HepG2 (cell line): Measurements from ENCODE around the gene BCL2L2. TPM values are rescaled to one million over a fixed set of nuclear protein-coding genes. Genes with fewer than 3 reads are reported as not detected.

ENCODE experiments used
- ARNTL ChIP-seq: sonication (generic); formaldehyde crosslinking; IDR thresholded peaks from 2 replicates; pipeline ENCODE4 v1.4.0; 2020; ENCODE audit warnings: mild to moderate bottlenecking, missing genetic modification reagents
- EP300 ChIP-seq, 3 experiments: sonication (generic) in 1 of 3; formaldehyde crosslinking in 1 of 3; IDR thresholded peaks; 2 replicates each; pipeline versions ENCODE4 v1.5.1 to v1.6.1; 2011 to 2020; ENCODE audit warnings: low read depth in 2 of 3, low read length in 2 of 3, borderline replicate concordance in 1 of 3, improper control_type of control experiment in 1 of 3, mild to moderate bottlenecking in 1 of 3, missing genetic modification reagents in 1 of 3, moderate library complexity in 1 of 3
- FLYWCH1 ChIP-seq: sonication (generic); formaldehyde crosslinking; IDR thresholded peaks from 2 replicates; pipeline ENCODE4 v1.8.1; 2023; ENCODE audit warnings: mild to moderate bottlenecking, missing genetic modification reagents
- HNRNPH1 ChIP-seq: fragments of 200-400 bp; formaldehyde crosslinking; optimal IDR thresholded peaks from 2 replicates; pipeline ENCODE3; 2017; ENCODE audit warnings: mild to moderate bottlenecking, low read depth, low read length
- NFE2L1 ChIP-seq: sonication (generic); formaldehyde crosslinking; IDR thresholded peaks from 2 replicates; pipeline ENCODE4 v1.4.0; 2020; ENCODE audit warnings: missing genetic modification reagents, mild to moderate bottlenecking, borderline replicate concordance
- SMARCC2 ChIP-seq: fragments of 450-650 bp; IDR thresholded peaks from 2 replicates; pipeline ENCODE4 v1.6.1; 2017; ENCODE audit warnings: antibody characterized with exemption, mild to moderate bottlenecking
- ZNF441 ChIP-seq: sonication (generic); formaldehyde crosslinking; IDR thresholded peaks from 2 replicates; pipeline ENCODE4 v1.7.0; 2021; ENCODE audit warnings: missing genetic modification reagents, borderline replicate concordance
- ZNF580 ChIP-seq: IDR thresholded peaks from 2 replicates; pipeline ENCODE4 v1.6.1; 2016; ENCODE audit warnings: low read depth, borderline replicate concordance
- ZNF589 ChIP-seq: sonication (generic); formaldehyde crosslinking; conservative IDR thresholded peaks from 2 replicates; pipeline ENCODE4 v1.8.0; 2022; ENCODE audit warnings: mild to moderate bottlenecking, moderate library complexity, missing genetic modification reagents
- ZNF790 ChIP-seq: sonication (generic); formaldehyde crosslinking; IDR thresholded peaks from 2 replicates; pipeline ENCODE4 v1.8.0; 2022; ENCODE audit warnings: missing genetic modification reagents, mild to moderate bottlenecking, borderline replicate concordance
- ZNF816 ChIP-seq: sonication (generic); formaldehyde crosslinking; IDR thresholded peaks from 2 replicates; pipeline ENCODE4 v1.8.0; 2022; ENCODE audit warnings: missing genetic modification reagents, mild to moderate bottlenecking, borderline replicate concordance
- polyA plus RNA-seq, 8 experiments: library from polyadenylated mRNA; depleted of rRNA in 3 of 8; stranded (reverse) in 7 of 8; unstranded in 1 of 8; fragments of >200 nt; fragmentation: Illumina TruSeq in 4 of 8; extraction: Trizol in 4 of 8; gene quantifications; 2 replicates each; pipeline versions ENCODE4 v1.2.1 to v1.2.3, GENCODE V29; 2011 to 2016; ENCODE audit warnings: low read depth in 4 of 8, missing spikeins in 1 of 8, mixed read lengths in 1 of 8; ENCODE audit not compliant: insufficient read depth in 1 of 8
- total RNA-seq, 5 experiments: library from RNA; depleted of rRNA; stranded (reverse); fragments of >200 nt; fragmentation: Illumina TruSeq; extraction: Trizol; gene quantifications; 2 replicates each; pipeline ENCODE4 v1.2.3, GENCODE V29; 2016; ENCODE audit warnings: low read depth in 1 of 5
- TF ChIP-seq, protein P1 (sequence below): sonication (generic); formaldehyde crosslinking; IDR thresholded peaks from 2 replicates; pipeline ENCODE4 v1.5.0; 2020; ENCODE audit warnings: mild to moderate bottlenecking, missing genetic modification reagents, borderline replicate concordance
- TF ChIP-seq, protein P2 (sequence below): sonication (generic); formaldehyde crosslinking; IDR thresholded peaks from 2 replicates; pipeline ENCODE4 v1.9.0; 2021; ENCODE audit warnings: missing genetic modification reagents, borderline replicate concordance

BCL2L2 gene
- total and polyA plus RNA-seq, 2 of the 13 experiments (the other 11 are each of a cell fraction or from before 2014, with no cell fraction given), result 28.1 to 49.8 TPM

GRCh38 chr14:23302290-23303225, 4.1 kb upstream of the BCL2L2 start, which contains the start of gene PPP1R3E (continued):
- TF ChIP-seq EP300 (IDR thresholded peaks at IDR 0.05; ENCODE audit: low read depth in 2 of 2, low read length in 2 of 2) (no peak; a peak in 1 of 4 replicates), EP300 (CRISPR knock-in tag; IDR thresholded peaks at IDR 0.05; ENCODE audit: borderline replicate concordance) (peak; percentile 66; the same call in 1 of the 2 replicates), ZNF441 (CRISPR knock-in tag) (peak; percentile 60; the same call in 1 of the 2 replicates), NFE2L1 (CRISPR knock-in tag) (no peak), ZNF580 (CRISPR knock-in tag) (peak; percentile 95), HNRNPH1 (peak; percentile 84), ZNF816 (no peak), ZNF790 (CRISPR knock-in tag) (peak; percentile 82), FLYWCH1 (CRISPR knock-in tag) (no peak), SMARCC2 (no peak), ZNF589 (CRISPR knock-in tag) (no peak), ARNTL (CRISPR knock-in tag) (peak; percentile 45; the same call in 1 of the 2 replicates)
- TF ChIP-seq, protein P1, sequence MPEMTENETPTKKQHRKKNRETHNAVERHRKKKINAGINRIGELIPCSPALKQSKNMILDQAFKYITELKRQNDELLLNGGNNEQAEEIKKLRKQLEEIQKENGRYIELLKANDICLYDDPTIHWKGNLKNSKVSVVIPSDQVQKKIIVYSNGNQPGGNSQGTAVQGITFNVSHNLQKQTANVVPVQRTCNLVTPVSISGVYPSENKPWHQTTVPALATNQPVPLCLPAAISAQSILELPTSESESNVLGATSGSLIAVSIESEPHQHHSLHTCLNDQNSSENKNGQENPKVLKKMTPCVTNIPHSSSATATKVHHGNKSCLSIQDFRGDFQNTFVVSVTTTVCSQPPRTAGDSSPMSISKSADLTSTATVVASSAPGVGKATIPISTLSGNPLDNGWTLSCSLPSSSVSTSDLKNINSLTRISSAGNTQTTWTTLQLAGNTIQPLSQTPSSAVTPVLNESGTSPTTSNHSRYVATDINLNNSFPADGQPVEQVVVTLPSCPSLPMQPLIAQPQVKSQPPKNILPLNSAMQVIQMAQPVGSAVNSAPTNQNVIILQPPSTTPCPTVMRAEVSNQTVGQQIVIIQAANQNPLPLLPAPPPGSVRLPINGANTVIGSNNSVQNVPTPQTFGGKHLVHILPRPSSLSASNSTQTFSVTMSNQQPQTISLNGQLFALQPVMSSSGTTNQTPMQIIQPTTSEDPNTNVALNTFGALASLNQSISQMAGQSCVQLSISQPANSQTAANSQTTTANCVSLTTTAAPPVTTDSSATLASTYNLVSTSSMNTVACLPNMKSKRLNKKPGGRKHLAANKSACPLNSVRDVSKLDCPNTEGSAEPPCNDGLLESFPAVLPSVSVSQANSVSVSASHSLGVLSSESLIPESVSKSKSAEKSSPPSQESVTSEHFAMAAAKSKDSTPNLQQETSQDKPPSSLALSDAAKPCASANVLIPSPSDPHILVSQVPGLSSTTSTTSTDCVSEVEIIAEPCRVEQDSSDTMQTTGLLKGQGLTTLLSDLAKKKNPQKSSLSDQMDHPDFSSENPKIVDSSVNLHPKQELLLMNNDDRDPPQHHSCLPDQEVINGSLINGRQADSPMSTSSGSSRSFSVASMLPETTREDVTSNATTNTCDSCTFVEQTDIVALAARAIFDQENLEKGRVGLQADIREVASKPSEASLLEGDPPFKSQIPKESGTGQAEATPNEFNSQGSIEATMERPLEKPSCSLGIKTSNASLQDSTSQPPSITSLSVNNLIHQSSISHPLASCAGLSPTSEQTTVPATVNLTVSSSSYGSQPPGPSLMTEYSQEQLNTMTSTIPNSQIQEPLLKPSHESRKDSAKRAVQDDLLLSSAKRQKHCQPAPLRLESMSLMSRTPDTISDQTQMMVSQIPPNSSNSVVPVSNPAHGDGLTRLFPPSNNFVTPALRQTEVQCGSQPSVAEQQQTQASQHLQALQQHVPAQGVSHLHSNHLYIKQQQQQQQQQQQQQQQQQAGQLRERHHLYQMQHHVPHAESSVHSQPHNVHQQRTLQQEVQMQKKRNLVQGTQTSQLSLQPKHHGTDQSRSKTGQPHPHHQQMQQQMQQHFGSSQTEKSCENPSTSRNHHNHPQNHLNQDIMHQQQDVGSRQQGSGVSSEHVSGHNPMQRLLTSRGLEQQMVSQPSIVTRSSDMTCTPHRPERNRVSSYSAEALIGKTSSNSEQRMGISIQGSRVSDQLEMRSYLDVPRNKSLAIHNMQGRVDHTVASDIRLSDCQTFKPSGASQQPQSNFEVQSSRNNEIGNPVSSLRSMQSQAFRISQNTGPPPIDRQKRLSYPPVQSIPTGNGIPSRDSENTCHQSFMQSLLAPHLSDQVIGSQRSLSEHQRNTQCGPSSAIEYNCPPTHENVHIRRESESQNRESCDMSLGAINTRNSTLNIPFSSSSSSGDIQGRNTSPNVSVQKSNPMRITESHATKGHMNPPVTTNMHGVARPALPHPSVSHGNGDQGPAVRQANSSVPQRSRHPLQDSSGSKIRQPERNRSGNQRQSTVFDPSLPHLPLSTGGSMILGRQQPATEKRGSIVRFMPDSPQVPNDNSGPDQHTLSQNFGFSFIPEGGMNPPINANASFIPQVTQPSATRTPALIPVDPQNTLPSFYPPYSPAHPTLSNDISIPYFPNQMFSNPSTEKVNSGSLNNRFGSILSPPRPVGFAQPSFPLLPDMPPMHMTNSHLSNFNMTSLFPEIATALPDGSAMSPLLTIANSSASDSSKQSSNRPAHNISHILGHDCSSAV (CRISPR knock-in tag), result peak; percentile 94
- TF ChIP-seq, protein P2, sequence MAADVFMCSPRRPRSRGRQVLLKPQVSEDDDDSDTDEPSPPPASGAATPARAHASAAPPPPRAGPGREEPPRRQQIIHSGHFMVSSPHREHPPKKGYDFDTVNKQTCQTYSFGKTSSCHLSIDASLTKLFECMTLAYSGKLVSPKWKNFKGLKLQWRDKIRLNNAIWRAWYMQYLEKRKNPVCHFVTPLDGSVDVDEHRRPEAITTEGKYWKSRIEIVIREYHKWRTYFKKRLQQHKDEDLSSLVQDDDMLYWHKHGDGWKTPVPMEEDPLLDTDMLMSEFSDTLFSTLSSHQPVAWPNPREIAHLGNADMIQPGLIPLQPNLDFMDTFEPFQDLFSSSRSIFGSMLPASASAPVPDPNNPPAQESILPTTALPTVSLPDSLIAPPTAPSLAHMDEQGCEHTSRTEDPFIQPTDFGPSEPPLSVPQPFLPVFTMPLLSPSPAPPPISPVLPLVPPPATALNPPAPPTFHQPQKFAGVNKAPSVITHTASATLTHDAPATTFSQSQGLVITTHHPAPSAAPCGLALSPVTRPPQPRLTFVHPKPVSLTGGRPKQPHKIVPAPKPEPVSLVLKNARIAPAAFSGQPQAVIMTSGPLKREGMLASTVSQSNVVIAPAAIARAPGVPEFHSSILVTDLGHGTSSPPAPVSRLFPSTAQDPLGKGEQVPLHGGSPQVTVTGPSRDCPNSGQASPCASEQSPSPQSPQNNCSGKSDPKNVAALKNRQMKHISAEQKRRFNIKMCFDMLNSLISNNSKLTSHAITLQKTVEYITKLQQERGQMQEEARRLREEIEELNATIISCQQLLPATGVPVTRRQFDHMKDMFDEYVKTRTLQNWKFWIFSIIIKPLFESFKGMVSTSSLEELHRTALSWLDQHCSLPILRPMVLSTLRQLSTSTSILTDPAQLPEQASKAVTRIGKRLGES (CRISPR knock-in tag), result no peak
